T-helper 2 cell treated with Interferon-gamma antibody and Interleukin-4, amounts not matched to agents 5 μg/mL and 100 μg/mL, for 36 hours (primary cell): ENCODE results near the gene SGMS1.
"Not testable (repeated sequence)": the region's sequence is repeated elsewhere in the genome, so short reads cannot be mapped to it uniquely, and the experiment has no call there.

ENCODE experiments used
- DNase-seq: peaks from one replicate; pipeline ENCODE4 v3.0.0; 2021; ENCODE audit warnings: low spot score
- H3K27ac Mint-ChIP-seq: one replicate; pipeline ENCODE4 v1.8.0; 2021; ENCODE audit warnings: mild to moderate bottlenecking, mixed read lengths
- H3K27me3 Mint-ChIP-seq: one replicate; pipeline ENCODE4 v1.8.0; 2021; ENCODE audit warnings: low read depth, mixed read lengths
- H3K36me3 Mint-ChIP-seq: one replicate; pipeline ENCODE4 v1.8.0; 2021; ENCODE audit warnings: low read depth, mixed read lengths
- H3K4me1 Mint-ChIP-seq: one replicate; pipeline ENCODE4 v1.8.0; 2021; ENCODE audit warnings: low read depth, mixed read lengths
- H3K4me3 Mint-ChIP-seq: one replicate; pipeline ENCODE4 v1.8.0; 2022; ENCODE audit warnings: mild to moderate bottlenecking, moderate library complexity, mixed read lengths
- H3K9me3 Mint-ChIP-seq: one replicate; pipeline ENCODE4 v1.8.0; 2021; ENCODE audit warnings: mixed read lengths

The SGMS1 gene

GRCh38 chr10:50556237-50557120, 67.3 kb downstream of the SGMS1 start:
- Mint-ChIP-seq H3K27ac (no peak overlapping the region), H3K4me3 (no peak overlapping the region), H3K4me1 (peaks cover 5% of the 10 kb centered on the region), H3K27me3 (no peaks in the 10 kb centered on the region), H3K9me3 (no peaks in the 10 kb centered on the region), H3K36me3 (no peaks in the 10 kb centered on the region)
- no peak for DNase-seq

- Mint-ChIP-seq H3K27me3 (no peaks in the 10 kb centered on the region), H3K27ac (no peak overlapping the region), H3K9me3 (no peaks in the 10 kb centered on the region), H3K4me3 (no peak overlapping the region), H3K4me1 (peaks cover 4% of the 10 kb centered on the region), H3K36me3 (no peaks in the 10 kb centered on the region)
- DNase-seq, result no peak
Observed at GRCh38 chr10:50554995-50555568, 68.7 kb downstream of the SGMS1 start.

- H3K27me3 Mint-ChIP-seq, result no peaks in the 10 kb centered on the region
- no peak for DNase-seq
- no peak overlapping the region for H3K27ac Mint-ChIP-seq
- no peaks in the 10 kb centered on the region for H3K9me3 Mint-ChIP-seq
- H3K4me1 Mint-ChIP-seq, result peaks cover 4% of the 10 kb centered on the region
- no peak overlapping the region for H3K4me3 Mint-ChIP-seq
- no peaks in the 10 kb centered on the region for H3K36me3 Mint-ChIP-seq
Observed at GRCh38 chr10:50554376-50554994, 69.3 kb downstream of the SGMS1 start.

- Mint-ChIP-seq H3K27me3 (no peaks in the 10 kb centered on the region), H3K4me3 (no peak overlapping the region), H3K36me3 (no peaks in the 10 kb centered on the region), H3K4me1 (peaks cover 6% of the 10 kb centered on the region), H3K9me3 (peaks cover 6% of the 10 kb centered on the region), H3K27ac (no peak overlapping the region)
- DNase-seq, result no peak
Observed at GRCh38 chr10:50552771-50553535, 70.8 kb downstream of the SGMS1 start.

GRCh38 chr10:50552308-50552707, 71.4 kb downstream of the SGMS1 start:
- Mint-ChIP-seq H3K9me3 (peaks cover 12% of the 10 kb centered on the region), H3K4me1 (peaks cover 6% of the 10 kb centered on the region), H3K4me3 (no peak overlapping the region), H3K27me3 (no peaks in the 10 kb centered on the region), H3K36me3 (peaks cover 4% of the 10 kb centered on the region), H3K27ac (no peak overlapping the region)
- no peak for DNase-seq

GRCh38 chr10:50551894-50552293, 71.9 kb downstream of the SGMS1 start:
- no peaks in the 10 kb centered on the region for H3K27me3 Mint-ChIP-seq
- no peak overlapping the region for H3K27ac Mint-ChIP-seq
- H3K9me3 Mint-ChIP-seq, result peaks cover 17% of the 10 kb centered on the region
- no peak for DNase-seq
- H3K36me3 Mint-ChIP-seq, result peaks cover 5% of the 10 kb centered on the region
- no peak overlapping the region for H3K4me3 Mint-ChIP-seq
- H3K4me1 Mint-ChIP-seq, result peaks cover 6% of the 10 kb centered on the region

GRCh38 chr10:50550291-50550839, 73.4 kb downstream of the SGMS1 start:
- peaks cover 4% of the 10 kb centered on the region for H3K4me1 Mint-ChIP-seq

GRCh38 chr10:50549186-50549585, 74.6 kb downstream of the SGMS1 start:
- H3K27me3 Mint-ChIP-seq, H3K4me3 Mint-ChIP-seq, H3K36me3 Mint-ChIP-seq, H3K27ac Mint-ChIP-seq, DNase-seq: not testable (repeated sequence)
- Mint-ChIP-seq H3K9me3 (peaks cover 17% of the 10 kb centered on the region), H3K4me1 (peaks cover 11% of the 10 kb centered on the region)

More at GRCh38 chr10:50550291-50550839, 73.4 kb downstream of the SGMS1 start:
- Mint-ChIP-seq H3K9me3 (peaks cover 17% of the 10 kb centered on the region), H3K27me3 (no peaks in the 10 kb centered on the region), H3K27ac (no peak overlapping the region), H3K4me3 (no peak overlapping the region), H3K36me3 (peaks cover 5% of the 10 kb centered on the region)
- no peak for DNase-seq

- DNase-seq, H3K27ac Mint-ChIP-seq, H3K36me3 Mint-ChIP-seq, H3K4me3 Mint-ChIP-seq, H3K27me3 Mint-ChIP-seq: not testable (repeated sequence)
- Mint-ChIP-seq H3K4me1 (peaks cover 11% of the 10 kb centered on the region), H3K9me3 (peaks cover 17% of the 10 kb centered on the region)
Observed at GRCh38 chr10:50548481-50548880, 75.3 kb downstream of the SGMS1 start.

- Mint-ChIP-seq H3K9me3 (peaks cover 17% of the 10 kb centered on the region), H3K4me1 (peaks cover 24% of the 10 kb centered on the region)
- H3K36me3 Mint-ChIP-seq, H3K4me3 Mint-ChIP-seq, H3K27ac Mint-ChIP-seq, DNase-seq, H3K27me3 Mint-ChIP-seq: not testable (repeated sequence)
Observed at GRCh38 chr10:50546287-50546686, 77.5 kb downstream of the SGMS1 start.

GRCh38 chr10:50545846-50546245, 77.9 kb downstream of the SGMS1 start:
- peaks cover 17% of the 10 kb centered on the region for H3K9me3 Mint-ChIP-seq
- peaks cover 27% of the 10 kb centered on the region for H3K4me1 Mint-ChIP-seq
- no peak overlapping the region for H3K27ac Mint-ChIP-seq
- H3K4me3 Mint-ChIP-seq, result no peak overlapping the region
- H3K36me3 Mint-ChIP-seq, result peaks cover 10% of the 10 kb centered on the region
- no peaks in the 10 kb centered on the region for H3K27me3 Mint-ChIP-seq
- no peak for DNase-seq

GRCh38 chr10:50544857-50545429, 78.8 kb downstream of the SGMS1 start:
- no peak for DNase-seq
- H3K4me1 Mint-ChIP-seq, result peaks cover 36% of the 10 kb centered on the region
- peaks cover 15% of the 10 kb centered on the region for H3K36me3 Mint-ChIP-seq
- H3K27me3 Mint-ChIP-seq, result no peaks in the 10 kb centered on the region
- H3K27ac Mint-ChIP-seq, result no peak overlapping the region
- H3K9me3 Mint-ChIP-seq, result peaks cover 17% of the 10 kb centered on the region
- H3K4me3 Mint-ChIP-seq, result no peak overlapping the region

- no peak overlapping the region for H3K4me3 Mint-ChIP-seq
Observed at GRCh38 chr10:50544095-50544856, 79.5 kb downstream of the SGMS1 start.

More at GRCh38 chr10:50544095-50544856, 79.5 kb downstream of the SGMS1 start:
- Mint-ChIP-seq H3K36me3 (peaks cover 15% of the 10 kb centered on the region), H3K4me1 (peaks cover 41% of the 10 kb centered on the region), H3K27ac (no peak overlapping the region), H3K9me3 (peaks cover 17% of the 10 kb centered on the region), H3K27me3 (no peaks in the 10 kb centered on the region)
- DNase-seq, result no peak
